Measurements from ENCODE around the gene MBD5.

Gene MBD5

DNA sequence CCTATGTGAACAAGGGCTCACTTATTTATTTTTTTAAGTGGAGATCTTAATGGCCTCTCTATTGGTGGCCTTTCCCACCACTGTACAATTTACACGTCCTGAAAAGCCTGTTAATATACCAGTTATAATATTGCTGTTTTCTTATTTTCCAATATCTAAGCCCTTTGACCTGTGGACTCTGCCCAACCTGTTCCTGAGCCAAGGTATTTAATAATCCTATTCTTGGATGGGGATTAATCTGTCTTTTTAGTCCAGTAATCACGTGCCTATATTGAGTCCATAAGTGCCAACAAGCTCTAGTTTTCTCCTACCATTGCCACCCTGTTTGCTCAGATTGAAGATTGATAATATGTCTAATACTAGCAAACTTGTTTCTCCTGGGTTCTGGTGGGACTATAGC lies 42.7 kb downstream of the MBD5 start:
- Histone ChIP-seq H3K36me3 (ENCODE audit: insufficient read depth) (no peaks in the 10 kb centered on the region), H2AFZ (ENCODE audit: low read depth) (no peak overlapping the region), H4K20me1 (ENCODE audit: insufficient read depth) (no peaks in the 10 kb centered on the region), H3K4me3 (IDR thresholded peaks at IDR 0.05; ENCODE audit: insufficient read depth, low read depth, low read length) (no peak overlapping the region), H3K27ac (no peak overlapping the region), H3K4me2 (no peak overlapping the region), H3K9ac (no peak overlapping the region), H3K27me3 (ENCODE audit: insufficient read depth, low read depth) (no peaks in the 10 kb centered on the region), H3K79me2 (ENCODE audit: insufficient read depth, low read depth) (no peaks in the 10 kb centered on the region), H3K4me1 (ENCODE audit: low read depth, poor library complexity, severe bottlenecking) (no peaks in the 10 kb centered on the region)
- TF ChIP-seq, protein P1, sequence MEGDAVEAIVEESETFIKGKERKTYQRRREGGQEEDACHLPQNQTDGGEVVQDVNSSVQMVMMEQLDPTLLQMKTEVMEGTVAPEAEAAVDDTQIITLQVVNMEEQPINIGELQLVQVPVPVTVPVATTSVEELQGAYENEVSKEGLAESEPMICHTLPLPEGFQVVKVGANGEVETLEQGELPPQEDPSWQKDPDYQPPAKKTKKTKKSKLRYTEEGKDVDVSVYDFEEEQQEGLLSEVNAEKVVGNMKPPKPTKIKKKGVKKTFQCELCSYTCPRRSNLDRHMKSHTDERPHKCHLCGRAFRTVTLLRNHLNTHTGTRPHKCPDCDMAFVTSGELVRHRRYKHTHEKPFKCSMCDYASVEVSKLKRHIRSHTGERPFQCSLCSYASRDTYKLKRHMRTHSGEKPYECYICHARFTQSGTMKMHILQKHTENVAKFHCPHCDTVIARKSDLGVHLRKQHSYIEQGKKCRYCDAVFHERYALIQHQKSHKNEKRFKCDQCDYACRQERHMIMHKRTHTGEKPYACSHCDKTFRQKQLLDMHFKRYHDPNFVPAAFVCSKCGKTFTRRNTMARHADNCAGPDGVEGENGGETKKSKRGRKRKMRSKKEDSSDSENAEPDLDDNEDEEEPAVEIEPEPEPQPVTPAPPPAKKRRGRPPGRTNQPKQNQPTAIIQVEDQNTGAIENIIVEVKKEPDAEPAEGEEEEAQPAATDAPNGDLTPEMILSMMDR (conservative IDR thresholded peaks at IDR 0.05; ENCODE audit: low read depth, low read length): no peak

DNA sequence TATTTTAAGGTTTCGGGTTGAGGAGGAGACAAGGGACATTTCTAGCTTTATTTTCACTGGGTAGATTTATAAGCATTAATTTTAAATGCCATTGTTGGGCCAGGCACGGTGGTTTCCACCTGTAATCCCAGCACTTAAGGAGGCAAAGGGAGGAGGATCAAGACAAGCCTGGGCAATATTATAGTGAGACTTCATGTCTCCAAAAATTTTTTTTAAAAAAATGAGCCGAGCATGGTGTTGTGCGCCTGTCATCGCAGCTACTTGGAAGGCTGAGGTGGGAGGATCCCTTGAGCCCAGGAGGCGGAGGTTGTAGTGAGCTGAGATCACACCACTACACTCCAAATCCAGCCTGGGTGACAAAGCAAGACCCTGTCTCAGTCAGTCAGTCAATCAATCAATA lies 45.0 kb downstream of the MBD5 start:
- H3K4me3 ChIP-seq (IDR thresholded peaks at IDR 0.05; ENCODE audit: insufficient read depth, low read depth, low read length): no peak overlapping the region
- no peak overlapping the region for H2AFZ ChIP-seq (ENCODE audit: low read depth)
- H3K4me2 ChIP-seq: no peak overlapping the region

DNA sequence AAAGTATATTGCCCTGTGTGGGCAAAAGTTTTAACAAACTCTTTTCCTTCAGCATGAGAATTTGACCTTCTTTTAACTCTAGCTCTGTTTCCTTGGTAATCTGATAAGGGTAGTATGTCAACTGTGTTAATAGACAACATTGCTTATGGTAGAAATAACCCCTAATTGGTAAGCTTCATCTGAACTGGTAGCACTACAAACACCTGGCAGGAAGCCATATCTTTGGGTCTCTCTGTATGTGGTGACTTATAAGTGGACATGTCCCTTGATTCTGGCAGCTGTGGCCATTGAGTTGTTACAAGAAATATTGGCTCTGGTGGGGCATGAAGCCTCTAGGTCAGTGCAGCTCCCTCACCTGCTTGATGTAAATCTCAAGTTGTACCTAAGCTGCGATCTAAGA lies 46.9 kb downstream of the MBD5 start:
- H3K4me2 ChIP-seq: no peak overlapping the region
- no peak overlapping the region for H3K4me3 ChIP-seq (IDR thresholded peaks at IDR 0.05; ENCODE audit: insufficient read depth, low read depth, low read length)
- no peaks in the 10 kb centered on the region for H3K36me3 ChIP-seq (ENCODE audit: insufficient read depth)
- no peaks in the 10 kb centered on the region for H4K20me1 ChIP-seq (ENCODE audit: insufficient read depth)
- no peaks in the 10 kb centered on the region for H3K27me3 ChIP-seq (ENCODE audit: insufficient read depth, low read depth)
- H3K27ac ChIP-seq: no peak overlapping the region
- H3K4me1 ChIP-seq (ENCODE audit: low read depth, poor library complexity, severe bottlenecking): no peaks in the 10 kb centered on the region
- TF ChIP-seq, protein P1 (conservative IDR thresholded peaks at IDR 0.05; ENCODE audit: low read depth, low read length): no peak
- no peak overlapping the region for H3K9ac ChIP-seq
- no peaks in the 10 kb centered on the region for H3K79me2 ChIP-seq (ENCODE audit: insufficient read depth, low read depth)
- H2AFZ ChIP-seq (ENCODE audit: low read depth): no peak overlapping the region

More for the DNA sequence above, 45.0 kb downstream of the MBD5 start:
- no peaks in the 10 kb centered on the region for H3K79me2 ChIP-seq (ENCODE audit: insufficient read depth, low read depth)
- no peak overlapping the region for H3K27ac ChIP-seq
- H3K9ac ChIP-seq: no peak overlapping the region
- TF ChIP-seq, protein P1 (conservative IDR thresholded peaks at IDR 0.05; ENCODE audit: low read depth, low read length): no peak
- H3K36me3 ChIP-seq (ENCODE audit: insufficient read depth): no peaks in the 10 kb centered on the region
- no peaks in the 10 kb centered on the region for H4K20me1 ChIP-seq (ENCODE audit: insufficient read depth)
- no peaks in the 10 kb centered on the region for H3K27me3 ChIP-seq (ENCODE audit: insufficient read depth, low read depth)
- no peaks in the 10 kb centered on the region for H3K4me1 ChIP-seq (ENCODE audit: low read depth, poor library complexity, severe bottlenecking)

DNA sequence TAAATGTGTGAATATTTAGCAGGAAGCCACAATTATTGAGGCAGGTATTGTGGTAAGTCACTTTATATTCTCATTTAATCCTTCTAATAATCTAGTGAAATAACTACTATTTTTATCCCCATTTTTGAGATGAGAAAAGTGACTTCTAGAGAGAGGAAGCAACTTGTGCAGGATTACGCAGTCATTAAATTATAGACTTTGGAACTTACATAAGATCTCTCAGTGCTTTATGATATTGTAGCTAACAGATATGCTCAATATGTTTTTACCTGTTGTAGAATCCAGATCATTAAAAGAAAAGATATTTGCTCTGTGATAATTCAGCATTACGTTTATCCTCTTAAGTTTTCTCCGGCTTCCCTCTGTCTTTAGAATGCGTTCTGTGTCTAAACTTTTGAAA lies 50.5 kb downstream of the MBD5 start:
- no peaks in the 10 kb centered on the region for H4K20me1 ChIP-seq (ENCODE audit: insufficient read depth)
- TF ChIP-seq, protein P1 (conservative IDR thresholded peaks at IDR 0.05; ENCODE audit: low read depth, low read length): no peak
- no peaks in the 10 kb centered on the region for H3K79me2 ChIP-seq (ENCODE audit: insufficient read depth, low read depth)
- H3K4me2 ChIP-seq: no peak overlapping the region
- no peak overlapping the region for H2AFZ ChIP-seq (ENCODE audit: low read depth)
- H3K27ac ChIP-seq: no peak overlapping the region
- no peaks in the 10 kb centered on the region for H3K27me3 ChIP-seq (ENCODE audit: insufficient read depth, low read depth)
- no peaks in the 10 kb centered on the region for H3K36me3 ChIP-seq (ENCODE audit: insufficient read depth)
- H3K4me1 ChIP-seq (ENCODE audit: low read depth, poor library complexity, severe bottlenecking): no peaks in the 10 kb centered on the region
- no peak overlapping the region for H3K4me3 ChIP-seq (IDR thresholded peaks at IDR 0.05; ENCODE audit: insufficient read depth, low read depth, low read length)
- no peak overlapping the region for H3K9ac ChIP-seq

All from KMS-11 (cell line).